H1 (cell line): ENCODE measurements around the gene ZNFX1. TPM values are rescaled to one million over a fixed set of nuclear protein-coding genes. Genes with fewer than 3 reads are reported as not detected.

Experiments used
- ASH2L ChIP-seq: fragments of 200-600, 300-600 bp; sonication (generic); IDR thresholded peaks from one replicate; pipeline ENCODE4 v1.7.1; 2017; ENCODE audit warnings: low read length
- CREB1 ChIP-seq: IDR thresholded peaks from 2 replicates; pipeline ENCODE4 v1.6.1; 2012; ENCODE audit warnings: inconsistent platforms
- HDAC2 ChIP-seq, 2 experiments: fragments of 300-600 bp in 1 of 2; sonication (generic) in 1 of 2; IDR thresholded peaks; 2 replicates each; pipeline ENCODE4 v1.6.1; 2011 to 2012; ENCODE audit warnings: low read depth in 2 of 2, low read length in 2 of 2, mild to moderate bottlenecking in 2 of 2, moderate library complexity in 2 of 2, borderline replicate concordance in 1 of 2, inconsistent platforms in 1 of 2
- MAFK ChIP-seq: IDR thresholded peaks from 2 replicates; pipeline ENCODE4 v1.6.1; 2012; ENCODE audit warnings: low read depth, mild to moderate bottlenecking, improper control_type of control experiment, low read length
- PHF8 ChIP-seq: fragments of 200-600 bp; sonication (generic); conservative IDR thresholded peaks from 2 replicates; pipeline ENCODE4 v1.7.1; 2012; ENCODE audit warnings: low read depth, mild to moderate bottlenecking, inconsistent platforms, low read length, moderate library complexity
- POLR2AphosphoS5 ChIP-seq: IDR thresholded peaks from 2 replicates; pipeline ENCODE4 v1.6.1; 2011; ENCODE audit warnings: low read depth, low read length
- TAF7 ChIP-seq: optimal IDR thresholded peaks from 2 replicates; pipeline ENCODE3; 2011; ENCODE audit warnings: low read depth, mild to moderate bottlenecking, inconsistent platforms, low read length, moderate library complexity, borderline replicate concordance
- polyA plus RNA-seq, 7 experiments: library from polyadenylated mRNA; depleted of rRNA in 3 of 7; stranded (reverse) in 5 of 7; unstranded in 2 of 7; fragments of >200 nt in 5 of 7; fragments of 200-250 nt in 2 of 7; gene quantifications; 1 replicate in 5 of 7; 2 replicates in 1 of 7; 4 replicates in 1 of 7; pipeline versions ENCODE4 v1.2.1 to v1.2.3, GENCODE V29; 2011 to 2013; ENCODE audit warnings: missing spikeins in 2 of 7, mixed read lengths in 2 of 7
- total RNA-seq: library from RNA; stranded (reverse); fragmentation: NEBNext Ultra II Directional; extraction: Animal tissue kit (Norgen Biotek cat#: 25700); gene quantifications from 2 replicates; pipeline ENCODE4 v1.2.1, GENCODE V29; 2021

The ZNFX1 gene
- total and polyA plus RNA-seq, 2 of the 8 experiments (the other 6 are each of a cell fraction or from before 2014, with no cell fraction given), result 3.1 to 11.3 TPM

DNA sequence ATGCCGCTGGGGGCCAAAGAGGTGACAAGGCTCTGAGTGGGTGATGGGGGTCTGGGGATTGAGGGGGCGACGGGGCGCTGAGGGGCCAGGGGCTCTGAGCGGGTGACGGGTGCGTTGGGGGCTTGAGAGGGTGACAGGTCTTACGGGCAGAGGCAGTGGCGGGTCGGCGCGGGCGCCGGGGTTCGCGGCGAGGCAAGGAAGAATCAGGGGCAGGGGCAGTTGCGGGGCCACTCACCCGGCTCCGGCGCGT is 146 bp downstream of the ZNFX1 start (continued):
- no peak for TF ChIP-seq HDAC2 (IDR thresholded peaks at IDR 0.05; ENCODE audit: borderline replicate concordance in 1 of 2, low read depth in 2 of 2, low read length in 2 of 2)
- TF ChIP-seq POLR2AphosphoS5, result no peak
- TF ChIP-seq MAFK, result no peak
- peak; percentile 71 for TF ChIP-seq ASH2L
- no peak for TF ChIP-seq TAF7
- no peak for TF ChIP-seq CREB1
- TF ChIP-seq PHF8, result no peak
